Sigmoid colon (tissue), 7 donors: ENCODE data around the gene JOSD2. TPM values are rescaled to one million over a fixed set of nuclear protein-coding genes. Genes with fewer than 3 reads are reported as not detected.

ENCODE experiments used
- DNase-seq: peaks from one replicate; pipeline ENCODE4 v3.0.0-alpha.2; 2019
- H3K27ac ChIP-seq, 4 donors: fragments of 200-600 bp; sonication (generic); one replicate each; pipeline ENCODE4 v1.5.1; 2016 to 2019; ENCODE audit warnings: mild to moderate bottlenecking in 1 of 4
- H3K27me3 ChIP-seq, 3 donors: fragments of 200-600 bp; sonication (generic); one replicate each; pipeline ENCODE4 v1.5.1; 2019; ENCODE audit warnings: mild to moderate bottlenecking in 1 of 3
- H3K36me3 ChIP-seq, 4 donors: fragments of 200-600 bp; sonication (generic); one replicate each; pipeline ENCODE4 v1.5.1; 2016 to 2019
- H3K4me1 ChIP-seq, 4 donors: fragments of 200-600 bp; sonication (generic); one replicate each; pipeline ENCODE4 v1.5.1; 2017 to 2019
- H3K4me3 ChIP-seq, 4 donors: fragments of 200-600 bp; sonication (generic); one replicate each; pipeline ENCODE4 v1.5.1; 2017 to 2019; ENCODE audit warnings: mild to moderate bottlenecking in 2 of 4, moderate library complexity in 1 of 4
- H3K9me3 ChIP-seq, 4 donors: fragments of 200-600 bp in 3 of 4; sonication (generic) in 3 of 4; one replicate each; pipeline versions ENCODE4 v1.5.1 to v1.6.1; 2013 to 2019
- EP300 ChIP-seq, 4 donors: sonication (generic); formaldehyde crosslinking; IDR thresholded peaks; one replicate each; pipeline ENCODE4 v1.6.1; 2017; ENCODE audit warnings: antibody characterized with exemption in 4 of 4
- POLR2A ChIP-seq, 2 donors: fragments of 450-650 bp; IDR thresholded peaks; one replicate each; pipeline ENCODE4 v1.6.1; 2016; ENCODE audit warnings: antibody characterized with exemption in 2 of 2, mild to moderate bottlenecking in 2 of 2, moderate library complexity in 2 of 2
- POLR2AphosphoS5 ChIP-seq, 4 donors: sonication (generic); formaldehyde crosslinking; IDR thresholded peaks; one replicate each; pipeline ENCODE4 v1.6.1; 2017; ENCODE audit warnings: antibody characterized with exemption in 4 of 4
- WGBS, 2 donors: extraction: QIAGEN DNeasy Blood & Tissue Kit; methylation state at CpG; one replicate each; pipeline ENCODE4 v1.1.7; 2013; 5-methylcytosine and 5-hydroxymethylcytosine counted together
- intact Hi-C: fragments of 100-400 bp; cut with DNase I; formaldehyde crosslinking; loops from one replicate; pipeline ENCODE4 v1.15.1; 2023
- polyA plus RNA-seq, 3 donors: library from polyadenylated mRNA; stranded (reverse); fragments of 200-250 nt; gene quantifications; one replicate each; pipeline ENCODE4 v1.2.3, GENCODE V29; 2013
- total RNA-seq, 4 donors: library from RNA; depleted of rRNA; stranded (reverse); fragments of >200 nt; gene quantifications; one replicate each; pipeline ENCODE4 v1.1.0, GENCODE V29; 2016
- TF ChIP-seq, protein P1 (sequence below), 4 experiments: fragments of 450-650 bp in 3 of 4; fragments of 200-600 bp in 1 of 4; IDR thresholded peaks; one replicate each; pipeline ENCODE4 v1.5.1; 2016 to 2019; ENCODE audit warnings: antibody characterized with exemption in 4 of 4, mild to moderate bottlenecking in 3 of 4, moderate library complexity in 2 of 4
- donor health status: healthy with polysubstance abuse.
- donor health status: Bipolar disorder and iron deficiency.
- donor health status: healthy.

The JOSD2 gene
- total and polyA plus RNA-seq, 7 donors = 23.5 to 85.1 (median 47.9) TPM

DNA sequence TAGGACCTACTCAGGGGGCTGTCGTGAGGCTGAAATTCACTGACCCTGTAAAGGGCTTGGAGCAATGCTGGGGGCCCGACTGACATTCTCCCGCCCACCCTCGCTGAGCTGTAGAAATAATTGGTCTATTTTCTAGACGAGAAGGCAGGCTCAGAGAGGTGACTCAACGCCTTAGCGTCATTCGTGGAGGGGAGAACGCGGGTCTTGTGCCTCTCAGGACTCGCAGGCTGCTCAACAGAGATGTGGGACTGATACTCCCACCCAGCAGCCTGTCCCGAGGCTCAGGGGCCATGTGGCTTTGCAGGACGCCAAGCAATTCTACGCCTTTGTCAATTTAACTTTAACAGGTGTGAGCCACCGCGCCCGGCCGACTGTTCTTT lies 26.3 kb upstream of the JOSD2 start:
- Histone ChIP-seq H3K9me3 (peaks cover 0 to 7% (median 2%) of the 10 kb centered on the region in 4 donors), H3K4me1 (no peaks in the 10 kb centered on the region), H3K4me3 (no peak overlapping the region), H3K27me3 (peaks cover 0 to 17% (median 0%) of the 10 kb centered on the region in 3 donors), H3K27ac (no peak overlapping the region), H3K36me3 (no peaks in the 10 kb centered on the region)
- 69 to 71% methylated on average over 18 of the region's 18 CpGs for WGBS, 2 donors
- DNase-seq = no peak
- TF ChIP-seq EP300 (IDR thresholded peaks at IDR 0.05) (no peak), POLR2AphosphoS5 (IDR thresholded peaks at IDR 0.05) (no peak), POLR2A (IDR thresholded peaks at IDR 0.05) (no peak)
- TF ChIP-seq, protein P1, sequence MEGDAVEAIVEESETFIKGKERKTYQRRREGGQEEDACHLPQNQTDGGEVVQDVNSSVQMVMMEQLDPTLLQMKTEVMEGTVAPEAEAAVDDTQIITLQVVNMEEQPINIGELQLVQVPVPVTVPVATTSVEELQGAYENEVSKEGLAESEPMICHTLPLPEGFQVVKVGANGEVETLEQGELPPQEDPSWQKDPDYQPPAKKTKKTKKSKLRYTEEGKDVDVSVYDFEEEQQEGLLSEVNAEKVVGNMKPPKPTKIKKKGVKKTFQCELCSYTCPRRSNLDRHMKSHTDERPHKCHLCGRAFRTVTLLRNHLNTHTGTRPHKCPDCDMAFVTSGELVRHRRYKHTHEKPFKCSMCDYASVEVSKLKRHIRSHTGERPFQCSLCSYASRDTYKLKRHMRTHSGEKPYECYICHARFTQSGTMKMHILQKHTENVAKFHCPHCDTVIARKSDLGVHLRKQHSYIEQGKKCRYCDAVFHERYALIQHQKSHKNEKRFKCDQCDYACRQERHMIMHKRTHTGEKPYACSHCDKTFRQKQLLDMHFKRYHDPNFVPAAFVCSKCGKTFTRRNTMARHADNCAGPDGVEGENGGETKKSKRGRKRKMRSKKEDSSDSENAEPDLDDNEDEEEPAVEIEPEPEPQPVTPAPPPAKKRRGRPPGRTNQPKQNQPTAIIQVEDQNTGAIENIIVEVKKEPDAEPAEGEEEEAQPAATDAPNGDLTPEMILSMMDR (IDR thresholded peaks at IDR 0.05) = no peak
- intact Hi-C loops = no loop called here

DNA sequence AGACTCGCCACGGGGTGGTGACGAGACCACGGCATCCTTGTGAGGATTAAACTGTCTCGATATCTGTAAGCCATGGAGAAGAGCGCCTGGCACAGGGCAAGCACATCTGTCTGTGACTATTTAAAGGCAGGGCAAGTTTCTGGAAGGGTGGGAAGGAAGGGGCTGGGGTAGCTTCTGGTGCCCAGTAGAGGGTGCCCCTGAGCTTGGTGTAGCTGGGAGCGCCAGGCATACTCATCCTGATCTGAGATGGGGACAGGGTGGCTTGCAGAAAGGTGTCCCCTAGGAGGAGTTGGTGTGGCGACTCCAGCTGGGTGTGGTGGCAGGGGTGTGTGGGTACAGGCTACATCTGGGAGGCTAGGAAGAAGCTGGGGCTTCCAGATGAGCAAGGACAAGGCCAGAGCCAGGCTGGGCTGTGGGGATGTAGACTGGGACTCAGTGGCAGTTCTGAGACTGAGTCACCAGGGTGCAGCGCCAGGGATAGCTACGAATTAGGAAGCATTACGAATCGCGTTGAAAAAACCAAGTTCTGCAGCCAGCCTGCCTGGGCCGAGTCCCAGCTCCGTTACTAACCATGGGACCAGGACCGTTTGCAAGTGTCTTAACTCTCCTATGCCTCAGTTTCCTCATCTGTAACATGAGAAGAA lies 25.8 kb upstream of the JOSD2 start:
- Histone ChIP-seq H3K4me3 (no peak overlapping the region), H3K36me3 (no peaks in the 10 kb centered on the region), H3K27ac (no peak overlapping the region), H3K4me1 (no peaks in the 10 kb centered on the region), H3K9me3 (peaks cover 0 to 7% (median 2%) of the 10 kb centered on the region in 4 donors), H3K27me3 (peaks cover under 1 to 17% (median 5%) of the 10 kb centered on the region in 3 donors)
- intact Hi-C loops = no loop called here
- DNase-seq = no peak
- TF ChIP-seq, protein P1 (IDR thresholded peaks at IDR 0.05) = no peak
- TF ChIP-seq EP300 (IDR thresholded peaks at IDR 0.05) = no peak
- no peak for TF ChIP-seq POLR2AphosphoS5 (IDR thresholded peaks at IDR 0.05)
- TF ChIP-seq POLR2A (IDR thresholded peaks at IDR 0.05) = no peak
- WGBS, 2 donors = 87 to 89% methylated on average over 16 of the region's 16 CpGs

DNA sequence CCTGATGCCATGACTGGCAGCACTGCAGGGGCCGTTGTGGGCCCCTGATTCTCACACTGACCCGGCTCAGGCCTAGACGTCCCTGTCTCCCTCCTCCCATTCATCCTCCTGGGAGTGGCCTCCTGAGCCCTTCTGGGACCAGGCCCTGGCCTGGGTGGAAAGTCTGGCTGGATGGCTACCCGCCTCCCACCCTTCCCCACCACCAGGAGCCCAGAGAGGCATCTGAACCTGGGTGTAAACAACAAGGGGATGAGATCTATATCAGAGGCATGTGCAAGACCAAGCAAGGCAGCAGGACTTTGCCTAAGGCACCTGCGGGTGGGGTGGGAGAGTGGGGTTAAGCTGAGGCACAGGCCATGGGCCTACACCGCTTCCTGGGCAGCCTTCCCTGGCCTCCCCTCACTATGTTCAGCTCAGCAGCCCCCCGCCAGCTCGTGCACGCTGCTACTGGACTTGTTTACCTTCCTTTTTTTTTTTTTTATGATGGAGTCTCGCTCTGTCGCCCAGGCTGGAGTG lies 24.7 kb upstream of the JOSD2 start:
- no peak overlapping the region for H3K27ac ChIP-seq

DNA sequence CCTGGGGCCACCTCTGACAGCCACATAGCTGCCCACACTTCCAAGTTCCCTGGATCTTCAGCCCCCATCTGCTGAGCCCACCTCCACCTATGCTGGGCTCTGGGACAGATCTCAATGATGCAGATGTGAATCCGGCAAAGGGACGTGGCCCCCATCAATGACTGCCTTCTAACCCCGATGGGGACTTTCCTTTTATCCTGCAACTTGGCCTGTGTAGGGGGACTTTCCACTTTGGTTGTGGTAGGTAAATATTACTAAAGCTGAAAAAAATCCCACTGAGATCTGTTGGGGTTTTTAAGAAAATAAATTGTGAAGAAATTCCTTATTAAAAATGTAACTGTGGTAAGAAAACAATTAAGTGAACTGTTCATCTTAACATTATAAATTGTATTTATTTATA lies 23.5 kb upstream of the JOSD2 start:
- WGBS, 2 donors = 88 to 89% methylated on average over 3 of the region's 3 CpGs
- H3K9me3 ChIP-seq = peaks cover 0 to 7% (median 2%) of the 10 kb centered on the region in 4 donors

More for the DNA sequence above, 24.7 kb upstream of the JOSD2 start:
- TF ChIP-seq POLR2AphosphoS5 (IDR thresholded peaks at IDR 0.05) (no peak), POLR2A (IDR thresholded peaks at IDR 0.05) (no peak), EP300 (IDR thresholded peaks at IDR 0.05) (no peak)
- TF ChIP-seq, protein P1 (IDR thresholded peaks at IDR 0.05) = no peak
- Histone ChIP-seq H3K27me3 (peaks cover 7 to 23% (median 8%) of the 10 kb centered on the region in 3 donors), H3K36me3 (no peaks in the 10 kb centered on the region), H3K4me3 (no peak overlapping the region), H3K9me3 (peaks cover 0 to 7% (median 2%) of the 10 kb centered on the region in 4 donors), H3K4me1 (no peaks in the 10 kb centered on the region)
- DNase-seq = no peak
- 61 to 77% methylated on average over 11 of the region's 11 CpGs for WGBS, 2 donors
- intact Hi-C loops = no loop called here

More for the DNA sequence above, 23.5 kb upstream of the JOSD2 start:
- Histone ChIP-seq H3K36me3 (no peaks in the 10 kb centered on the region), H3K4me3 (no peak overlapping the region), H3K27ac (no peak overlapping the region), H3K27me3 (peaks cover 7 to 24% (median 8%) of the 10 kb centered on the region in 3 donors), H3K4me1 (no peaks in the 10 kb centered on the region)
- TF ChIP-seq EP300 (IDR thresholded peaks at IDR 0.05) (no peak), POLR2AphosphoS5 (IDR thresholded peaks at IDR 0.05) (no peak), POLR2A (IDR thresholded peaks at IDR 0.05) (no peak)
- TF ChIP-seq, protein P1 (IDR thresholded peaks at IDR 0.05) = no peak
- no peak for DNase-seq
- intact Hi-C loops = no loop called here
